HepG2 (cell line): ENCODE data around the gene TAF6L. TPM values are rescaled to one million over a fixed set of nuclear protein-coding genes. Genes with fewer than 3 reads are reported as not detected.

ENCODE experiments used
- ESRRA ChIP-seq: sonication (generic); formaldehyde crosslinking; IDR thresholded peaks from 2 replicates; pipeline ENCODE4 v1.5.1; 2020; ENCODE audit warnings: mild to moderate bottlenecking, low read depth, missing genetic modification reagents
- FOSL1 ChIP-seq: sonication (generic); formaldehyde crosslinking; IDR thresholded peaks from 2 replicates; pipeline ENCODE4 v1.9.0; 2021; ENCODE audit warnings: missing genetic modification reagents, borderline replicate concordance
- FOSL2 ChIP-seq: sonication (generic); formaldehyde crosslinking; IDR thresholded peaks from 2 replicates; pipeline ENCODE4 v1.4.0; 2020; ENCODE audit warnings: missing genetic modification reagents
- NFYB ChIP-seq: sonication (generic); formaldehyde crosslinking; IDR thresholded peaks from 2 replicates; pipeline ENCODE4 v1.4.0; 2020; ENCODE audit warnings: missing genetic modification reagents
- NR1H2 ChIP-seq: sonication (generic); formaldehyde crosslinking; IDR thresholded peaks from 2 replicates; pipeline ENCODE4 v1.8.1; 2022; ENCODE audit warnings: low read depth, missing genetic modification reagents, borderline replicate concordance
- SMYD3 ChIP-seq: sonication (generic); formaldehyde crosslinking; IDR thresholded peaks from 2 replicates; pipeline ENCODE4 v1.8.1; 2023; ENCODE audit warnings: mild to moderate bottlenecking, missing genetic modification reagents
- SPEN ChIP-seq: sonication (generic); formaldehyde crosslinking; IDR thresholded peaks from 2 replicates; pipeline ENCODE4 v1.5.1; 2020; ENCODE audit warnings: low read depth, mild to moderate bottlenecking, missing genetic modification reagents
- TMF1 ChIP-seq: sonication (generic); formaldehyde crosslinking; IDR thresholded peaks from 2 replicates; pipeline ENCODE4 v1.8.1; 2022; ENCODE audit warnings: low read depth, missing genetic modification reagents
- TSC22D2 ChIP-seq: sonication (generic); formaldehyde crosslinking; IDR thresholded peaks from 2 replicates; pipeline ENCODE4 v1.5.1; 2020; ENCODE audit warnings: missing genetic modification reagents, mild to moderate bottlenecking, borderline replicate concordance
- YY1 ChIP-seq: IDR thresholded peaks from 2 replicates; pipeline ENCODE4 v1.6.1; 2011; ENCODE audit warnings: low read length, low read depth, moderate library complexity, mild to moderate bottlenecking; ENCODE audit not compliant: insufficient read depth, insufficient replicate concordance
- ZBTB4 ChIP-seq: sonication (generic); formaldehyde crosslinking; IDR thresholded peaks from 2 replicates; pipeline ENCODE4 v1.4.0; 2020; ENCODE audit warnings: missing genetic modification reagents, mild to moderate bottlenecking, borderline replicate concordance
- ZBTB40 ChIP-seq, 2 experiments: fragments of 450-650 bp in 1 of 2; sonication (generic) in 1 of 2; formaldehyde crosslinking in 1 of 2; IDR thresholded peaks; 2 replicates each; pipeline versions ENCODE4 v1.6.1 to v1.8.0; 2016 to 2022; ENCODE audit warnings: antibody characterized with exemption in 1 of 2, mild to moderate bottlenecking in 1 of 2, missing genetic modification reagents in 1 of 2
- ZMAT3 ChIP-seq: sonication (generic); formaldehyde crosslinking; conservative IDR thresholded peaks from 2 replicates; pipeline ENCODE4 v1.7.0; 2021; ENCODE audit warnings: missing genetic modification reagents
- ZNF432 ChIP-seq: sonication (generic); formaldehyde crosslinking; IDR thresholded peaks from 2 replicates; pipeline ENCODE4 v1.5.0; 2020; ENCODE audit warnings: missing genetic modification reagents, mild to moderate bottlenecking, borderline replicate concordance
- polyA plus RNA-seq, 8 experiments: library from polyadenylated mRNA; depleted of rRNA in 3 of 8; stranded (reverse) in 7 of 8; unstranded in 1 of 8; fragments of >200 nt; fragmentation: Illumina TruSeq in 4 of 8; extraction: Trizol in 4 of 8; gene quantifications; 2 replicates each; pipeline versions ENCODE4 v1.2.1 to v1.2.3, GENCODE V29; 2011 to 2016; ENCODE audit warnings: low read depth in 4 of 8, missing spikeins in 1 of 8, mixed read lengths in 1 of 8; ENCODE audit not compliant: insufficient read depth in 1 of 8
- total RNA-seq, 5 experiments: library from RNA; depleted of rRNA; stranded (reverse); fragments of >200 nt; fragmentation: Illumina TruSeq; extraction: Trizol; gene quantifications; 2 replicates each; pipeline ENCODE4 v1.2.3, GENCODE V29; 2016; ENCODE audit warnings: low read depth in 1 of 5

The TAF6L gene
- total and polyA plus RNA-seq, 2 of the 13 experiments (the other 11 are each of a cell fraction or from before 2014, with no cell fraction given): 12.6 to 19.4 TPM

GRCh38 chr11:62805076-62805892, 34.1 kb downstream of the TAF6L start, which contains the start of gene NXF1 (continued):
- TF ChIP-seq ESRRA (CRISPR knock-in tag): peak; percentile 78; the same call in 1 of the 2 replicates
- TF ChIP-seq TMF1: peak; percentile 55; the same call in 1 of the 2 replicates
- TF ChIP-seq YY1: peak; percentile 81
- no peak for TF ChIP-seq FOSL1
- no peak for TF ChIP-seq ZBTB40 (IDR thresholded peaks at IDR 0.05)
- peak; percentile 78; the same call in 1 of the 2 replicates for TF ChIP-seq ZBTB40 (CRISPR knock-in tag; IDR thresholded peaks at IDR 0.05)
- TF ChIP-seq SMYD3: no peak
- TF ChIP-seq ZBTB4 (CRISPR knock-in tag): peak; percentile 88; the same call in 1 of the 2 replicates
- peak; percentile 94 for TF ChIP-seq TSC22D2 (CRISPR knock-in tag)
- no peak for TF ChIP-seq ZNF432 (CRISPR knock-in tag)
- TF ChIP-seq ZMAT3 (CRISPR knock-in tag): peak; percentile 90
- peak; percentile 56 for TF ChIP-seq FOSL2
- TF ChIP-seq SPEN (CRISPR knock-in tag): peak; percentile 80
- TF ChIP-seq NFYB (CRISPR knock-in tag): peak; percentile 55
- 0 out of 2 replicates have a peak, but pooled peaks have one; percentile 38 for TF ChIP-seq NR1H2
